Measurements from ENCODE around the gene RIMS1. TPM values are rescaled to one million over a fixed set of nuclear protein-coding genes. Genes with fewer than 3 reads are reported as not detected.

Gene RIMS1
- total and polyA plus RNA-seq, 9 of the 15 experiments (the other 6 are each of a cell fraction or from before 2014, with no cell fraction given), result not detected

GRCh38 chr6:71851214-71851613, 35.1 kb upstream of the RIMS1 start:
- 4% methylated on average over 1 of the region's 1 CpG for WGBS (ENCODE audit: insufficient coverage, low coverage, missing lambda C conversion rate)
- TF ChIP-seq SNIP1 (IDR thresholded peaks at IDR 0.05; ENCODE audit: low read depth) (no peak), ELF2 (CRISPR knock-in tag; IDR thresholded peaks at IDR 0.05) (no peak), COPS2 (conservative IDR thresholded peaks at IDR 0.05) (no peak), SMAD4 (CRISPR knock-in tag; conservative IDR thresholded peaks at IDR 0.05) (no peak), ZNF253 (CRISPR knock-in tag; conservative IDR thresholded peaks at IDR 0.05) (no peak), NONO (IDR thresholded peaks at IDR 0.05; ENCODE audit: low read depth in 2 of 2, low read length in 1 of 2) (no peak), CC2D1A (IDR thresholded peaks at IDR 0.05) (no peak)
- TF ChIP-seq, protein P1, sequence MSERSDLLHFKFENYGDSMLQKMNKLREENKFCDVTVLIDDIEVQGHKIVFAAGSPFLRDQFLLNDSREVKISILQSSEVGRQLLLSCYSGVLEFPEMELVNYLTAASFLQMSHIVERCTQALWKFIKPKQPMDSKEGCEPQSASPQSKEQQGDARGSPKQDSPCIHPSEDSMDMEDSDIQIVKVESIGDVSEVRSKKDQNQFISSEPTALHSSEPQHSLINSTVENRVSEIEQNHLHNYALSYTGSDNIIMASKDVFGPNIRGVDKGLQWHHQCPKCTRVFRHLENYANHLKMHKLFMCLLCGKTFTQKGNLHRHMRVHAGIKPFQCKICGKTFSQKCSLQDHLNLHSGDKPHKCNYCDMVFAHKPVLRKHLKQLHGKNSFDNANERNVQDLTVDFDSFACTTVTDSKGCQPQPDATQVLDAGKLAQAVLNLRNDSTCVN (CRISPR knock-in tag; IDR thresholded peaks at IDR 0.05), result no peak
- ATAC-seq (no peak), DNase-seq (ENCODE audit: extremely low read depth in 1 of 4, low spot score in 3 of 4) (no peak), FAIRE-seq (no peak)
- intact Hi-C loops (cut with micrococcal nuclease), result no loop called here
- POLR2A ChIA-PET, result no interaction called here
- H4K20me1 ChIP-seq (replicated peaks; ENCODE audit: control insufficient read depth, insufficient read depth, low read length), result no peaks in the 10 kb centered on the region
- no peaks in the 10 kb centered on the region for H3K9me3 ChIP-seq (replicated peaks; ENCODE audit: control insufficient read depth, insufficient read depth, low read depth, low read length)
- H3K4me1 ChIP-seq (replicated peaks in 1 of 2; ENCODE audit: control insufficient read depth in 2 of 2, insufficient read depth in 2 of 2, low read length in 2 of 2), result no peaks in the 10 kb centered on the region
- in situ Hi-C loops (cut with MboI), result no loop called here
- H3K4me2 ChIP-seq (ENCODE audit: insufficient read depth, low read length), result no peak overlapping the region
- no peak overlapping the region for H3K9ac ChIP-seq (ENCODE audit: insufficient read depth in 1 of 2, low read depth in 2 of 2, low read length in 2 of 2)
- no peak overlapping the region for H3K4me3 ChIP-seq
- no peaks in the 10 kb centered on the region for H3K27me3 ChIP-seq (ENCODE audit: control insufficient read depth in 2 of 2, insufficient read depth in 2 of 2, low read length in 2 of 2)
- BruUV-seq (replicated peaks), result no TSS peak
- no peaks in the 10 kb centered on the region for H3K79me2 ChIP-seq (ENCODE audit: control insufficient read depth, insufficient read depth, low read length)
- H3K27ac ChIP-seq (ENCODE audit: extremely low read depth, low read depth, low read length), result no peak overlapping the region
- H3K9me1 ChIP-seq (ENCODE audit: control insufficient read depth, insufficient read depth, low read length), result no peaks in the 10 kb centered on the region
- H2AFZ ChIP-seq (ENCODE audit: low read depth, low read length), result no peak overlapping the region
- no peaks in the 10 kb centered on the region for H3K36me3 ChIP-seq (ENCODE audit: control insufficient read depth, insufficient read depth, low read length)
- CTCF ChIA-PET (ENCODE audit: low intra/inter-chr PET ratio), result no interaction called here
